Neural cell (in vitro differentiated cells): Measurements from ENCODE around the gene HSPB6. TPM values are rescaled to one million over a fixed set of nuclear protein-coding genes. Genes with fewer than 3 reads are reported as not detected.

Experiments
- H2AFZ ChIP-seq: fragments of 200-600, 300-800 bp; sonication (generic), shearing (Covaris generic); 2 replicates; pipeline ENCODE4 v1.6.0; 2014; ENCODE audit warnings: low read depth, mild to moderate bottlenecking, antibody characterized with exemption, low read length, moderate library complexity
- H3F3A ChIP-seq: fragments of 200-600 bp; shearing (Covaris generic); 2 replicates; pipeline ENCODE4 v1.6.1; 2016; ENCODE audit warnings: mild to moderate bottlenecking, moderate library complexity, mixed read lengths, antibody characterized with exemption, low read length; ENCODE audit not compliant: insufficient read depth, poor library complexity, severe bottlenecking
- H3K27ac ChIP-seq: fragments of 200-600, 300-800 bp; sonication (generic), shearing (Covaris generic); 2 replicates; pipeline ENCODE4 v1.5.1; 2014; ENCODE audit warnings: mild to moderate bottlenecking, low read length, moderate library complexity
- H3K27me3 ChIP-seq: fragments of 300-800, 200-600 bp; sonication (generic), shearing (Covaris generic); 2 replicates; pipeline ENCODE4 v1.6.0; 2014; ENCODE audit warnings: mild to moderate bottlenecking, low read depth, low read length, moderate library complexity; ENCODE audit not compliant: insufficient read depth
- H3K36me3 ChIP-seq: fragments of 300-800, 200-600 bp; sonication (generic), shearing (Covaris generic); 2 replicates; pipeline ENCODE4 v1.5.1; 2014; ENCODE audit warnings: mild to moderate bottlenecking, antibody characterized with exemption, low read length, moderate library complexity; ENCODE audit not compliant: insufficient read depth
- H3K4me2 ChIP-seq: fragments of 300-800, 200-600 bp; sonication (generic), shearing (Covaris generic); 2 replicates; pipeline ENCODE4 v1.6.0; 2014; ENCODE audit warnings: mild to moderate bottlenecking, low read length
- H3K4me3 ChIP-seq: fragments of 300-800, 200-600 bp; sonication (generic), shearing (Covaris generic); 2 replicates; pipeline ENCODE4 v1.5.1; 2014; ENCODE audit warnings: mild to moderate bottlenecking, low read length, moderate library complexity
- H3K79me2 ChIP-seq: fragments of 200-600 bp; shearing (Covaris generic); replicated peaks from 2 replicates; pipeline ENCODE4 v1.6.0; 2014; ENCODE audit warnings: mild to moderate bottlenecking, low read length, moderate library complexity; ENCODE audit not compliant: insufficient read depth
- H3K9ac ChIP-seq: fragments of 300-800, 200-600 bp; sonication (generic), shearing (Covaris generic); 2 replicates; pipeline ENCODE4 v1.6.1; 2016; ENCODE audit warnings: mild to moderate bottlenecking, low read length, mixed read lengths
- H3K9me2 ChIP-seq: fragments of 200-600 bp; shearing (Covaris generic); 2 replicates; pipeline ENCODE4 v1.6.1; 2016; ENCODE audit warnings: mild to moderate bottlenecking, low read length, mixed read lengths; ENCODE audit not compliant: insufficient read depth
- H3K9me3 ChIP-seq: fragments of 200-600, 300-800 bp; sonication (generic), shearing (Covaris generic); 2 replicates; pipeline ENCODE4 v1.6.1; 2016; ENCODE audit warnings: mild to moderate bottlenecking, mixed run types, low read length, moderate library complexity, mixed read lengths
- H4K20me1 ChIP-seq: fragments of 200-600 bp; shearing (Covaris generic); 2 replicates; pipeline ENCODE4 v1.6.1; 2016; ENCODE audit warnings: mild to moderate bottlenecking, mixed run types; ENCODE audit not compliant: insufficient read depth
- CTCF ChIP-seq: fragments of 450-650 bp; IDR thresholded peaks from 2 replicates; pipeline ENCODE4 v1.5.1; 2014; ENCODE audit warnings: antibody characterized with exemption, mild to moderate bottlenecking, moderate library complexity; ENCODE audit not compliant: poor library complexity, severe bottlenecking
- EP300 ChIP-seq: fragments of 450-650 bp; conservative IDR thresholded peaks from 2 replicates; pipeline ENCODE4 v1.6.1; 2014; ENCODE audit warnings: antibody characterized with exemption, mild to moderate bottlenecking, moderate library complexity; ENCODE audit not compliant: poor library complexity, severe bottlenecking
- EZH2 ChIP-seq: fragments of 200-600, 300-800 bp; shearing (Covaris generic), sonication (generic); IDR thresholded peaks from 2 replicates; pipeline ENCODE4 v1.6.1; 2014; ENCODE audit warnings: antibody characterized with exemption, low read length, borderline replicate concordance, mild to moderate bottlenecking; ENCODE audit not compliant: insufficient read depth, poor library complexity, severe bottlenecking
- MXI1 ChIP-seq: fragments of 450-650 bp; conservative IDR thresholded peaks from 2 replicates; pipeline ENCODE4 v1.6.1; 2014; ENCODE audit warnings: antibody characterized with exemption, mild to moderate bottlenecking; ENCODE audit not compliant: poor library complexity, severe bottlenecking
- POLR2AphosphoS5 ChIP-seq: IDR thresholded peaks from 2 replicates; pipeline ENCODE4 v1.6.1; 2012
- RAD21 ChIP-seq: fragments of 450-650 bp; conservative IDR thresholded peaks from 2 replicates; pipeline ENCODE4 v1.6.1; 2014; ENCODE audit warnings: antibody characterized with exemption, mild to moderate bottlenecking, moderate library complexity
- REST ChIP-seq: IDR thresholded peaks from 2 replicates; pipeline ENCODE4 v1.6.1; 2012; ENCODE audit warnings: borderline replicate concordance
- SMC3 ChIP-seq: fragments of 450-650 bp; conservative IDR thresholded peaks from 2 replicates; pipeline ENCODE4 v1.6.1; 2014; ENCODE audit warnings: antibody characterized with exemption, mild to moderate bottlenecking, moderate library complexity; ENCODE audit not compliant: poor library complexity
- TAF1 ChIP-seq: IDR thresholded peaks from 2 replicates; pipeline ENCODE4 v1.6.1; 2012; ENCODE audit warnings: low read depth
- polyA plus RNA-seq: library from polyadenylated mRNA; depleted of rRNA; stranded (reverse); fragments of >200 nt; gene quantifications from 2 replicates; pipeline ENCODE4 v1.2.3, GENCODE V29; 2014

The HSPB6 gene
- polyA plus RNA-seq, 1 donor from 2014 or later: not detected

- no peak overlapping the region for H3K4me3 ChIP-seq
- no peaks in the 10 kb centered on the region for H3K36me3 ChIP-seq
- H3K9ac ChIP-seq: no peak overlapping the region
- H3K4me2 ChIP-seq: no peak overlapping the region
- H3F3A ChIP-seq: no peaks in the 10 kb centered on the region
- H3K9me2 ChIP-seq: no peaks in the 10 kb centered on the region
- no peak for TF ChIP-seq REST
- no peak for TF ChIP-seq RAD21
- no peak for TF ChIP-seq MXI1
- no peak for TF ChIP-seq CTCF
- no peak for TF ChIP-seq SMC3
- TF ChIP-seq POLR2AphosphoS5: no peak
- no peak for TF ChIP-seq TAF1
- TF ChIP-seq EZH2: no peak
- TF ChIP-seq EP300: no peak
- H3K9me3 ChIP-seq: no peaks in the 10 kb centered on the region
- H3K27me3 ChIP-seq: no peaks in the 10 kb centered on the region
- no peak overlapping the region for H2AFZ ChIP-seq
- H3K27ac ChIP-seq: no peak overlapping the region
- no peaks in the 10 kb centered on the region for H4K20me1 ChIP-seq
- H3K79me2 ChIP-seq: peaks cover 22% of the 10 kb centered on the region
Observed at GRCh38 chr19:35721374-35721773, 35.5 kb downstream of the HSPB6 start.

- Histone ChIP-seq H3K9ac (no peak overlapping the region), H3K4me2 (no peak overlapping the region), H3K27ac (no peak overlapping the region), H4K20me1 (no peaks in the 10 kb centered on the region), H3K27me3 (no peaks in the 10 kb centered on the region), H3K36me3 (no peaks in the 10 kb centered on the region), H2AFZ (no peak overlapping the region), H3K4me3 (no peak overlapping the region), H3F3A (no peaks in the 10 kb centered on the region), H3K9me3 (no peaks in the 10 kb centered on the region), H3K9me2 (no peaks in the 10 kb centered on the region), H3K79me2 (peaks cover 22% of the 10 kb centered on the region)
- TF ChIP-seq EP300: no peak
- TF ChIP-seq REST: no peak
- no peak for TF ChIP-seq EZH2
- no peak for TF ChIP-seq SMC3
- no peak for TF ChIP-seq MXI1
- TF ChIP-seq CTCF: no peak
- TF ChIP-seq RAD21: no peak
- TF ChIP-seq POLR2AphosphoS5: no peak
- TF ChIP-seq TAF1: no peak
Observed at GRCh38 chr19:35720648-35721047, 36.2 kb downstream of the HSPB6 start.
